Mesenteric fat pad (tissue), 1 donor: ENCODE measurements around the gene FGF14. TPM values are rescaled to one million over a fixed set of nuclear protein-coding genes. Genes with fewer than 3 reads are reported as not detected.

Source experiments
- DNase-seq: peaks from one replicate; pipeline ENCODE4 v3.0.0-alpha.2; 2020; ENCODE audit warnings: low spot score
- total RNA-seq: library from RNA; stranded (reverse); fragmentation: NEBNext Ultra II Directional; extraction: Animal tissue kit (Norgen Biotek cat#: 25700); gene quantifications from one replicate; pipeline ENCODE4 v1.2.1, GENCODE V29; 2021
- donor health status: DM: yes; HTN: yes; CAD: no.

Gene FGF14
- total RNA-seq, 1 donor from 2014 or later: 3.1 TPM

GRCh38 chr13:101811284-101811839 lies 590.5 kb downstream of the FGF14 start:
- DNase-seq: no peak

- DNase-seq: no peak
These were observed 602.7 kb downstream of the FGF14 start for GRCh38 chr13:101799196-101799595.

GRCh38 chr13:101798437-101798836 lies 603.4 kb downstream of the FGF14 start:
- no peak for DNase-seq

- no peak for DNase-seq
These were observed 606.4 kb downstream of the FGF14 start for GRCh38 chr13:101795460-101795859.

GRCh38 chr13:101795025-101795424 lies 606.8 kb downstream of the FGF14 start:
- DNase-seq: no peak

- no peak for DNase-seq
These were observed 609.7 kb downstream of the FGF14 start for GRCh38 chr13:101792189-101792588.

GRCh38 chr13:101785858-101786257 lies 616.0 kb downstream of the FGF14 start:
- DNase-seq: no peak

- DNase-seq: no peak
These were observed 617.5 kb downstream of the FGF14 start for GRCh38 chr13:101784313-101784712.

GRCh38 chr13:101783554-101783953 lies 618.3 kb downstream of the FGF14 start:
- no peak for DNase-seq

- no peak for DNase-seq
These were observed 621.6 kb downstream of the FGF14 start for GRCh38 chr13:101780211-101780610.

GRCh38 chr13:101779147-101779546 lies 622.7 kb downstream of the FGF14 start:
- no peak for DNase-seq

GRCh38 chr13:101775267-101775666 lies 626.6 kb downstream of the FGF14 start:
- DNase-seq: no peak

GRCh38 chr13:101774393-101774792 lies 627.5 kb downstream of the FGF14 start:
- no peak for DNase-seq

- DNase-seq: no peak
These were observed 628.8 kb downstream of the FGF14 start for GRCh38 chr13:101773062-101773461.

- DNase-seq: no peak
These were observed 634.7 kb downstream of the FGF14 start for GRCh38 chr13:101767131-101767530.

GRCh38 chr13:101763191-101763590 lies 638.7 kb downstream of the FGF14 start:
- no peak for DNase-seq

- DNase-seq: no peak
These were observed 644.3 kb downstream of the FGF14 start for GRCh38 chr13:101757446-101758039.

GRCh38 chr13:101755228-101755887 lies 646.5 kb downstream of the FGF14 start:
- no peak for DNase-seq

GRCh38 chr13:101752432-101752831 lies 649.4 kb downstream of the FGF14 start:
- no peak for DNase-seq

GRCh38 chr13:101751488-101751887 lies 650.4 kb downstream of the FGF14 start:
- no peak for DNase-seq

- DNase-seq: no peak
These were observed 652.3 kb downstream of the FGF14 start for GRCh38 chr13:101749584-101749983.

- DNase-seq: no peak
These were observed 654.8 kb downstream of the FGF14 start for GRCh38 chr13:101747039-101747438.

GRCh38 chr13:101746513-101746912 lies 655.3 kb downstream of the FGF14 start:
- DNase-seq: no peak
